ENCODE results near the gene RFPL4A.
"Not testable (repeated sequence)": the region's sequence is repeated elsewhere in the genome, so short reads cannot be mapped to it uniquely, and the experiment has no call there.

Gene RFPL4A

DNA sequence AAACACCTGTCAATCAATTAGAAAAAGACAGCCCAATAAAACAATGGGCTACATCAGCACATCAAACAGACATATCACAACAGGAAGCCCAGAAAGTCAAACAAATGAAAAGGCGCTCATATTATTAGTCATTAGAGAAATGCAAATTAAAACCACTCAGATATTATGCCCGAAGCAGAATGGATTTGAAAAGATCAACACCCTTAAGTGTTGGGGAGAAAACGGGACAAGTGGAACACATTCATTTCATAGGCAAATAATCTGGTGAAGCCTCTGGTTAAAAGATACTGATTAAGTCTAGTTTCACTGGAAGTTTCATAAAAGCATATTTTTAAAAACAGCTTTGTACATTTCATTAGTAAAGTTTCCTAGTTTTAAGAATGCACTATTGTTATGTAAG lies 38.1 kb upstream of the RFPL4A start:
- no peak for TF ChIP-seq CTCF (IDR thresholded peaks at IDR 0.05; ENCODE audit: low read depth, low read length, missing control alignments)
- in situ Hi-C loops (cut with HindIII; ENCODE audit: low sequenced_read_pairs) = no loop called here

GRCh38 chr19:55723491-55723890 lies 35.4 kb upstream of the RFPL4A start:
- DNase-seq (ENCODE audit: low read depth) = no peak
- no peak overlapping the region for H3K4me3 ChIP-seq (ENCODE audit: low read depth, low read length)
- in situ Hi-C loops (cut with HindIII; ENCODE audit: low sequenced_read_pairs) = no loop called here
- TF ChIP-seq CTCF (IDR thresholded peaks at IDR 0.05; ENCODE audit: low read depth, low read length, missing control alignments) = no peak

More for the DNA sequence above, 38.1 kb upstream of the RFPL4A start:
- no peak overlapping the region for H3K4me3 ChIP-seq (ENCODE audit: low read depth, low read length)
- DNase-seq (ENCODE audit: low read depth) = no peak

DNA sequence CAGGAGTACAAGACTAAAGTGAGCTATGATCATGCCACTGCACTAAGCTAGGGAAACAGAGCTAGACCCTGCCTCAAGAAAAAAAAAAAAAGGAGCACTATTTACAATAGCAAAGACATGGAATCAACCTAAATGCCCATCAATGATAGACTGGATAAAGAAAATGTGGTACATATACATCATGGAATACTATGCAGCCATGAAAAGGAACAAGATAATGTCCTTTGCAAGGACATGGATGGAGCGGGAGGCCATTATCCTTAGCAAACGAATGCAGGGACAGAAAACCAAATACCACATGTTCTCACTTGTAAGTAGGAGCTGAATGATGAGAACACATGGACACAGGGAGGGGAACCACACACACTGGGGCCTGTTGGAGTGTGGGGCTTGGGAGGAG lies 28.5 kb upstream of the RFPL4A start:
- H3K4me3 ChIP-seq (ENCODE audit: low read depth, low read length); in situ Hi-C loops (cut with HindIII; ENCODE audit: low sequenced_read_pairs); DNase-seq (ENCODE audit: low read depth): not testable (repeated sequence)

GRCh38 chr19:55738302-55738701 lies 20.6 kb upstream of the RFPL4A start, which contains the start of gene NLRP9:
TSS of gene NLRP9 (minus strand) at chr19:55738402. CDS start at chr19:55738374, 28 bp downstream.
- no peak for DNase-seq (ENCODE audit: low read depth)
- no peak for TF ChIP-seq CTCF (IDR thresholded peaks at IDR 0.05; ENCODE audit: low read depth, low read length, missing control alignments)
- in situ Hi-C loops (cut with HindIII; ENCODE audit: low sequenced_read_pairs) = no loop called here

GRCh38 chr19:55750715-55751114 lies 8.2 kb upstream of the RFPL4A start:
- in situ Hi-C loops (cut with HindIII; ENCODE audit: low sequenced_read_pairs) = no loop called here
- no peak for TF ChIP-seq CTCF (IDR thresholded peaks at IDR 0.05; ENCODE audit: low read depth, low read length, missing control alignments)

More at GRCh38 chr19:55738302-55738701, 20.6 kb upstream of the RFPL4A start, which contains the start of gene NLRP9:
- no peak within 1 kb of the TSS for H3K4me3 ChIP-seq (ENCODE audit: low read depth, low read length)

GRCh38 chr19:55753401-55753800 lies 5.5 kb upstream of the RFPL4A start:
- DNase-seq (ENCODE audit: low read depth) = no peak
- in situ Hi-C loops (cut with HindIII; ENCODE audit: low sequenced_read_pairs) = no loop called here
- no peak for TF ChIP-seq CTCF (IDR thresholded peaks at IDR 0.05; ENCODE audit: low read depth, low read length, missing control alignments)
- no peak overlapping the region for H3K4me3 ChIP-seq (ENCODE audit: low read depth, low read length)

More at GRCh38 chr19:55750715-55751114, 8.2 kb upstream of the RFPL4A start:
- H3K4me3 ChIP-seq (ENCODE audit: low read depth, low read length) = no peak overlapping the region
- no peak for DNase-seq (ENCODE audit: low read depth)

- H3K4me3 ChIP-seq (ENCODE audit: low read depth, low read length); DNase-seq (ENCODE audit: low read depth); in situ Hi-C loops (cut with HindIII; ENCODE audit: low sequenced_read_pairs): not testable (repeated sequence)
These were observed 2.1 kb upstream of the RFPL4A start for GRCh38 chr19:55756808-55757207.

- no peak overlapping the region for H3K4me3 ChIP-seq (ENCODE audit: low read depth, low read length)
- no peak for DNase-seq (ENCODE audit: low read depth)
- in situ Hi-C loops (cut with HindIII; ENCODE audit: low sequenced_read_pairs) = no loop called here
- no peak for TF ChIP-seq CTCF (IDR thresholded peaks at IDR 0.05; ENCODE audit: low read depth, low read length, missing control alignments)
These were observed 7.6 kb downstream of the RFPL4A start for GRCh38 chr19:55766466-55766865.

- H3K4me3 ChIP-seq (ENCODE audit: low read depth, low read length); DNase-seq (ENCODE audit: low read depth); in situ Hi-C loops (cut with HindIII; ENCODE audit: low sequenced_read_pairs): not testable (repeated sequence)
These were observed 9.9 kb downstream of the RFPL4A start, which contains the start of gene RFPL4AL1 for GRCh38 chr19:55768818-55769217. TSS of gene RFPL4AL1 (plus strand) at chr19:55769118. CDS start at chr19:55771805, 2,687 bp downstream.

DNA sequence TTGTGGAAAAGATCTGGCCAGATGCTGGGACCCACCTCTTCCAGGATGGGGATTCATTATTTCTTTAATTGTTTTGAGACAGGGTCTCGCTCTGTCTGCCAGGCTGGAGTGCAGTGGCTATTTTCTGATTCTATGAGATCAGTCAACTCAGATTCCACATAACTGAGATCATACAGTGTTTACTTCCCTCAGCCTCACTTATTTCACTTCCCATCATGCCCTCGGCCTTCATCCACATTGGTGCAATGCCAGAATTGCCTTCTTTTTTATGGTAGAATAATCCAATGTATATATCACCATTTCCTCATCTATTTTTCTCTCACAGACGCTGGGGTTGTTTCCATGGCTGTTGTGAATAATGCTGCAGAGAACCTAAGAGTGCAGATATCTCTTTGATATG lies 10.7 kb downstream of the RFPL4A start:
- DNase-seq (ENCODE audit: low read depth); H3K4me3 ChIP-seq (ENCODE audit: low read depth, low read length); in situ Hi-C loops (cut with HindIII; ENCODE audit: low sequenced_read_pairs): not testable (repeated sequence)
